ENCODE data around the gene SLC35F6. TPM values are rescaled to one million over a fixed set of nuclear protein-coding genes. Genes with fewer than 3 reads are reported as not detected.

Gene SLC35F6
- total and polyA plus RNA-seq, 12 donors, result 13.2 to 36.2 (median 21.3) TPM

DNA sequence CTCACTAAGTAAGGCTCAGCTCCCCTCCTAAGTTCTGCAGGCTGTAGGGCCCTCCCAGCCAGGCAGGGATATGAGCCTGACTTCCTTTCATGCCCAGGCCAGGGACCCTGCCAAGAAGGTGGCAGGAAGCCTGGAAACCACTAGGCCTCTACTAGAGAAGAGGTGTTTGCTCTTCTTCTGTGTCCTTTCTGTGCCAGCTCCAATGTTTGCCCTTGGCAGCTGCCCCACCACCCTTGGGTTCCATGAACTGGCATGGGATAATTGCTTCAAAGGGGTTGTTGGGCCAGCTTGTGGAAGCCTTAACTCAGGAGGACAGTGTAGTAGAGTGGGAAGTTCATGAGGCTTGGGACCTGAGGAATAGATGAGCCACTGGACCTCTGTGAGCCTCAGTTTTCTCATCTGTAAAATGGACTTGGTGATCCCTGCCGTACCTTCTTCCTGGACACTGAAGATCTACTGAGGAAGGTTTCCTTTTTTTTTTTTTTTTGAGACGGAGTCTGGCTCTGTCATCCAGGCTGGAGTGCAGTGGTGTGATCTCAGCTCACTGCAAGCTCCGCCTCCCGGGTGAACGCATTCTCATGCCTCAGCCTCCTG lies 3.9 kb downstream of the SLC35F6 start:
- Histone ChIP-seq H3K4me3 (no peak overlapping the region), H3K27me3 (no peaks in the 10 kb centered on the region), H3K4me1 (peaks cover 20 to 93% (median 80%) of the 10 kb centered on the region in 9 donors), H3K27ac (peak overlapping the region in 4 of 10 donors; percentile 10 to 89 (median 25)), H3K9me3 (no peaks in the 10 kb centered on the region), H3K36me3 (peaks cover 0 to 5% (median 0%) of the 10 kb centered on the region in 9 donors)
- TF ChIP-seq, protein P1, sequence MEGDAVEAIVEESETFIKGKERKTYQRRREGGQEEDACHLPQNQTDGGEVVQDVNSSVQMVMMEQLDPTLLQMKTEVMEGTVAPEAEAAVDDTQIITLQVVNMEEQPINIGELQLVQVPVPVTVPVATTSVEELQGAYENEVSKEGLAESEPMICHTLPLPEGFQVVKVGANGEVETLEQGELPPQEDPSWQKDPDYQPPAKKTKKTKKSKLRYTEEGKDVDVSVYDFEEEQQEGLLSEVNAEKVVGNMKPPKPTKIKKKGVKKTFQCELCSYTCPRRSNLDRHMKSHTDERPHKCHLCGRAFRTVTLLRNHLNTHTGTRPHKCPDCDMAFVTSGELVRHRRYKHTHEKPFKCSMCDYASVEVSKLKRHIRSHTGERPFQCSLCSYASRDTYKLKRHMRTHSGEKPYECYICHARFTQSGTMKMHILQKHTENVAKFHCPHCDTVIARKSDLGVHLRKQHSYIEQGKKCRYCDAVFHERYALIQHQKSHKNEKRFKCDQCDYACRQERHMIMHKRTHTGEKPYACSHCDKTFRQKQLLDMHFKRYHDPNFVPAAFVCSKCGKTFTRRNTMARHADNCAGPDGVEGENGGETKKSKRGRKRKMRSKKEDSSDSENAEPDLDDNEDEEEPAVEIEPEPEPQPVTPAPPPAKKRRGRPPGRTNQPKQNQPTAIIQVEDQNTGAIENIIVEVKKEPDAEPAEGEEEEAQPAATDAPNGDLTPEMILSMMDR (IDR thresholded peaks at IDR 0.05), result no peak
- no peak for ATAC-seq
- intact Hi-C loops (cut with DNase I), result no loop called here
- no peak for DNase-seq
- WGBS, 2 donors, result 95 to 98% methylated on average over 5 of the region's 5 CpGs

DNA sequence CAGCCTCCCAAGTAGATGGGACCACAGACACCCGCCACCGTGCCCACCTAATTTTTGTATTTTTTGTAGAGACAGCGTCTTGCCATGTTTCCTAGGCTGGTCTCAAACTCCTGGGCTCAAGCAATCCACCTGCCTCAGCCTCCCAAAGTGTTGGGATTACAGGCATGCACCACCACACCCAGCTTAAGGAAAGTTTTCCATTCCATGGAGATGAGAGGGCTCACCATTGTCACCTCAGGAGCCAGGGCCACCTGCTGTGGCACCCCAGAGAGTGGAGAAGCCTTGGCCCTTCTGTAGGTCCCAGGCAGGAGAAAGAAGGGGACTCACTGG lies 4.6 kb downstream of the SLC35F6 start:
- intact Hi-C loops (cut with DNase I), result no loop called here
- TF ChIP-seq, protein P1 (IDR thresholded peaks at IDR 0.05), result no peak
- WGBS, 2 donors, result 96 to 98% methylated on average over 3 of the region's 3 CpGs
- DNase-seq (no peak), ATAC-seq (no peak)
- Histone ChIP-seq H3K4me3 (no peak overlapping the region), H3K27ac (peak overlapping the region in 9 of 10 donors; percentile 10 to 89 (median 72)), H3K27me3 (no peaks in the 10 kb centered on the region), H3K9me3 (no peaks in the 10 kb centered on the region), H3K36me3 (peaks cover 0 to 5% (median 0%) of the 10 kb centered on the region in 9 donors), H3K4me1 (peaks cover 20 to 93% (median 78%) of the 10 kb centered on the region in 9 donors)

DNA sequence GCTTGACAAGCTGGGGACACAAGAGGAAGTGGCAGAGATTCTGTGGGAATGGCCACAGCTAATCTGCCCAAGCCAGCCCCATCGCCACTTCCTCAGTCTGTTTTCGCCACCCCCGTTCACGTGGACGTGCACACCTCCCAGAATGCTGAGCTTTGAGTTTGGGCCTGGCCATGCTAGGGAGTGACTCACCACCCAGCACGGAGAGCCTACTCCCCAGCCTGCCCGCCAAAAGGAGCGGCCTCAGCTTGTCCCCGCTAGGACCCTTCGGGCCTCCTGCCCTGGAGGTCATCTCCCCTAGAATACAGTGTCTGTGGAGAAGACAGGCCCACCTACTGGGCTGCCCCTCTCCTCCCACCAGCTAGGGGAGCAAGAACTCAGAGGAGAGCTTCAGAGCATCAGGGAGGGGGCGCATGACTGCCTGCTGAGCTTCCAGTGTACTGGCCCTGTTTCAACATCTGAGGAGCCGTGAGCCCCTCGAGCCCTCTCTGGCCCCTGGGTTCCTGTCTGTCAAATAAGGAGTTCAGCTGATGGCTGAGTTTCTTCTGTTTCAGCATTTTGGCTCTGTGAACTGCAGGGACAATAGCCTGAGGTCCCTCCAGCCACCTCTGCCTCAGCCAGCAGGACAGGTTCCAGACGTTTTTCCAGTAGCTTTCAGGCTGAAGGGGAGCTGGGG lies 5.1 kb downstream of the SLC35F6 start:
- H3K4me3 ChIP-seq, result no peak overlapping the region
- TF ChIP-seq, protein P1 (IDR thresholded peaks at IDR 0.05), result no peak
- intact Hi-C loops (cut with DNase I), result no loop called here
- peaks cover 20 to 96% (median 79%) of the 10 kb centered on the region in 9 donors for H3K4me1 ChIP-seq
- H3K27me3 ChIP-seq, result no peaks in the 10 kb centered on the region
- peak; percentile 12 to 48 (median 32) for ATAC-seq
- peaks cover 0 to 10% (median 0%) of the 10 kb centered on the region in 9 donors for H3K36me3 ChIP-seq
- WGBS, 2 donors, result 57 to 63% methylated on average over 14 of the region's 14 CpGs
- H3K9me3 ChIP-seq, result no peaks in the 10 kb centered on the region
- peak overlapping the region in 9 of 10 donors; percentile 10 to 89 (median 73) for H3K27ac ChIP-seq
- DNase-seq, result peak; percentile 65 to 66

DNA sequence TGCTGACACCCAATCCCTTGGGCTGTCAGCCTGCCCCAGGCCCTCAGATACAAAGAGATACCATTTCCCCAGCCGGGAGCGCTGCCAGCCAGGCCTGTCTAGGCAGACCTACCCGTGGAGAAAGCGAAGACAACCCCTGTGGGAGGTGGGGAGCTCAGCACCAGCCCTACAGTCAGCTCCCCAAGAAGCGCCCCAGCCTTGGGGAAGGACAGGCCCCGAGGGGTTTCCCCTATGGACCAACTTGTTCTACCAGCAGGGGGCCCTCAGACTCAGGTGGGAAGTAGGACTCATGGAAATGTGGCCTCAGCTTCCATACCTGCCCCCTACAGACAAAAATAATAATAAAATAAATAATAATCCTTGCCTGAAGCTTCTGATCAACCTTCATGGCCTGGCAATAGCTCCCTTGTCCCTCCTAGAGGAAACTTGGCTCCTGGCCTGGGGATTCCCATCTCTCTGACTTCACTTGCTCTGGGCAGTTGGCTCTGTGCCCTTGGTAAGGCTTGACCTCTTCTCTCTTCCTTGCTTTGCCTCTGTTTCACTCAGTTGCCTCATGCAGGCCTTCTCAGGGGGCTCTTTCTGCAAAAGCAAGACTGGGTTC lies 7.0 kb downstream of the SLC35F6 start:
- H3K36me3 ChIP-seq, result peaks cover 0 to 29% (median 14%) of the 10 kb centered on the region in 9 donors

More for the DNA sequence above, 7.0 kb downstream of the SLC35F6 start:
- intact Hi-C loops (cut with DNase I), result loop anchor here in 1 of 10 donors (10.0 kb wide), 1 partner anchor 604 kb away; the partner anchor contains the start of genes EIF2B4 and SNX17
- peak overlapping the region; percentile 65 to 92 (median 84) for H3K27ac ChIP-seq
- H3K4me1 ChIP-seq, result peaks cover 20 to 86% (median 68%) of the 10 kb centered on the region in 9 donors
- ATAC-seq, result peak; percentile 16 to 68 (median 51)
- no peak overlapping the region for H3K4me3 ChIP-seq
- TF ChIP-seq, protein P1 (IDR thresholded peaks at IDR 0.05), result peak in 4 of 9 donors; percentile 27 to 39 (median 36)
- H3K27me3 ChIP-seq, result no peaks in the 10 kb centered on the region
- peak; percentile 71 to 88 for DNase-seq
- H3K9me3 ChIP-seq, result no peaks in the 10 kb centered on the region
- WGBS, 2 donors, result 56 to 63% methylated on average over 6 of the region's 6 CpGs

Measured in heart right ventricle (tissue), 16 donors.